K562 (cell line): ENCODE measurements around the gene MADCAM1. TPM values are rescaled to one million over a fixed set of nuclear protein-coding genes. Genes with fewer than 3 reads are reported as not detected.

Experiments used
- ADNP ChIP-seq: fragments of 200-800 bp; sonication (Bioruptor generic); IDR thresholded peaks from 2 replicates; pipeline ENCODE4 v1.6.1; 2016; ENCODE audit warnings: missing genetic modification characterization, missing compliant biosample characterization
- BCOR ChIP-seq: fragments of 450-650 bp; IDR thresholded peaks from 2 replicates; pipeline ENCODE4 v1.6.1; 2016
- CBX5 ChIP-seq: IDR thresholded peaks from 2 replicates; pipeline ENCODE4 v1.6.1; 2014; ENCODE audit warnings: low read depth, borderline replicate concordance
- ELF1 ChIP-seq: fragments of 200-800 bp; sonication (Bioruptor generic); IDR thresholded peaks from 2 replicates; pipeline ENCODE4 v1.6.1; 2016; ENCODE audit warnings: missing genetic modification characterization, missing compliant biosample characterization
- EP400 ChIP-seq: fragments of 450-650 bp; IDR thresholded peaks from 2 replicates; pipeline ENCODE4 v1.6.1; 2017; ENCODE audit warnings: antibody characterized with exemption, mild to moderate bottlenecking, moderate library complexity
- GMEB1 ChIP-seq: fragments of 250-450 bp; sonication (Bioruptor Pico); IDR thresholded peaks from 2 replicates; pipeline ENCODE4 v1.4.0; 2020; ENCODE audit warnings: mild to moderate bottlenecking
- HMBOX1 ChIP-seq: sonication (generic); IDR thresholded peaks from 2 replicates; pipeline ENCODE4 v1.6.1; 2016
- HOXB6 ChIP-seq: fragments of 250-450 bp; sonication (Bioruptor Pico); IDR thresholded peaks from 2 replicates; pipeline ENCODE4 v1.5.1; 2022; ENCODE audit warnings: mild to moderate bottlenecking, borderline replicate concordance
- KLF10 ChIP-seq: fragments of 250-450 bp; sonication (Bioruptor Pico); IDR thresholded peaks from 2 replicates; pipeline ENCODE4 v1.6.1; 2021; ENCODE audit warnings: matching md5 sums
- MIER1 ChIP-seq: fragments of 450-650 bp; IDR thresholded peaks from 2 replicates; pipeline ENCODE4 v1.6.1; 2016; ENCODE audit warnings: antibody characterized with exemption, mild to moderate bottlenecking, low read depth
- NFRKB ChIP-seq: fragments of 450-650 bp; IDR thresholded peaks from 2 replicates; pipeline ENCODE4 v1.6.1; 2016; ENCODE audit warnings: low read depth
- NR2C2 ChIP-seq, 2 experiments: fragments of 200-800 bp in 1 of 2; sonication (Bioruptor generic) in 1 of 2; sonication (generic) in 1 of 2; formaldehyde crosslinking in 1 of 2; IDR thresholded peaks; 2 replicates each; pipeline versions ENCODE4 v1.6.1 to v1.8.0; 2016 to 2022; ENCODE audit warnings: mild to moderate bottlenecking in 1 of 2, missing compliant biosample characterization in 1 of 2, missing genetic modification characterization in 1 of 2, missing genetic modification reagents in 1 of 2
- PHF8 ChIP-seq: fragments of 200-600 bp; sonication (generic); IDR thresholded peaks from 2 replicates; pipeline ENCODE4 v1.6.1; 2012; ENCODE audit warnings: mixed run types, mild to moderate bottlenecking, inconsistent platforms, low read length, moderate library complexity, borderline replicate concordance
- PYGO2 ChIP-seq: fragments of 450-650 bp; IDR thresholded peaks from 2 replicates; pipeline ENCODE4 v1.6.1; 2016; ENCODE audit warnings: mild to moderate bottlenecking, missing genetic modification characterization, moderate library complexity, missing compliant biosample characterization
- TAF7 ChIP-seq: fragments of 450-650 bp; IDR thresholded peaks from 2 replicates; pipeline ENCODE4 v1.6.1; 2016; ENCODE audit warnings: missing genetic modification characterization, missing compliant biosample characterization
- TAL1 ChIP-seq: fragments of 450-650 bp; IDR thresholded peaks from 2 replicates; pipeline ENCODE4 v1.6.1; 2016; ENCODE audit warnings: mild to moderate bottlenecking
- TOE1 ChIP-seq, 2 experiments: fragments of 450-650 bp in 1 of 2; sonication (generic) in 1 of 2; formaldehyde crosslinking in 1 of 2; IDR thresholded peaks; 2 replicates each; pipeline versions ENCODE4 v1.7.1 to v1.8.0; 2016 to 2022; ENCODE audit warnings: borderline replicate concordance in 2 of 2, mild to moderate bottlenecking in 2 of 2, antibody characterized with exemption in 1 of 2, inconsistent platforms in 1 of 2, low read depth in 1 of 2, missing genetic modification reagents in 1 of 2, moderate library complexity in 1 of 2
- USF2 ChIP-seq: sonication (generic); formaldehyde crosslinking; IDR thresholded peaks from 2 replicates; pipeline ENCODE4 v1.5.0; 2020; ENCODE audit warnings: missing genetic modification reagents
- ZNF121 ChIP-seq: sonication (generic); formaldehyde crosslinking; conservative IDR thresholded peaks from 2 replicates; pipeline ENCODE4 v1.8.0; 2022; ENCODE audit warnings: missing genetic modification reagents
- ZNF436 ChIP-seq: fragments of 250-450, 450-650 bp; sonication (Bioruptor Pico); formaldehyde crosslinking; IDR thresholded peaks from 2 replicates; pipeline ENCODE4 v1.7.0; 2020; ENCODE audit warnings: mild to moderate bottlenecking
- ZNF518B ChIP-seq: fragments of 250-450 bp; sonication (Bioruptor Pico); IDR thresholded peaks from 2 replicates; pipeline ENCODE4 v1.5.0; 2021; ENCODE audit warnings: mild to moderate bottlenecking, moderate library complexity
- polyA plus RNA-seq, 8 experiments: library from polyadenylated mRNA; depleted of rRNA in 4 of 8; stranded (reverse) in 5 of 8; unstranded in 3 of 8; fragments of >200 nt; fragmentation: Nextera tagmentation in 2 of 8; fragmentation: Illumina TruSeq in 1 of 8; extraction: Ambion mirVana in 2 of 8; extraction: Trizol in 1 of 8; gene quantifications; 2 replicates each; pipeline versions ENCODE4 v1.2.1 to v1.2.3, GENCODE V29; 2011 to 2014; ENCODE audit warnings: inconsistent platforms in 1 of 8, missing spikeins in 1 of 8
- total RNA-seq, 7 experiments: library from RNA; depleted of rRNA in 6 of 7; stranded (reverse); fragments of >200 nt in 6 of 7; fragmentation: Illumina TruSeq in 2 of 7; extraction: Trizol in 2 of 7; gene quantifications; 2 replicates each; pipeline versions ENCODE4 v1.2.1 to v1.2.3, GENCODE V29; 2011 to 2021; ENCODE audit warnings: low replicate concordance in 1 of 7

The MADCAM1 gene
- total and polyA plus RNA-seq, 9 of the 15 experiments (the other 6 are each of a cell fraction or from before 2014, with no cell fraction given): 0.09 to 0.36 (median 0.09) TPM; not detected in 6

GRCh38 chr19:507286-508203, 11.3 kb downstream of the MADCAM1 start, which contains the start of gene TPGS1 (continued):
- no peak for TF ChIP-seq ZNF518B
- TF ChIP-seq TAL1: no peak
- TF ChIP-seq ZNF121 (CRISPR knock-in tag): no peak
- TF ChIP-seq HOXB6: no peak
- no peak for TF ChIP-seq MIER1
- TF ChIP-seq BCOR: no peak
- no peak for TF ChIP-seq HMBOX1
- TF ChIP-seq NR2C2 (CRISPR knock-in tag; IDR thresholded peaks at IDR 0.05): no peak
- TF ChIP-seq NR2C2 (tag; IDR thresholded peaks at IDR 0.05): peak; percentile 97
- TF ChIP-seq KLF10 (CRISPR knock-in tag): no peak
- peak; percentile 61 for TF ChIP-seq GMEB1 (CRISPR knock-in tag)
- TF ChIP-seq TAF7: peak; percentile 97
- TF ChIP-seq PHF8: peak; percentile 99
- TF ChIP-seq TOE1 (IDR thresholded peaks at IDR 0.05; ENCODE audit: borderline replicate concordance): no peak
- TF ChIP-seq TOE1 (CRISPR knock-in tag; IDR thresholded peaks at IDR 0.05; ENCODE audit: borderline replicate concordance, low read depth): no peak
- peak; percentile 92 for TF ChIP-seq ELF1 (tag)
- no peak for TF ChIP-seq ZNF436
- peak; percentile 98 for TF ChIP-seq NFRKB
- no peak for TF ChIP-seq USF2
- peak; percentile 82 for TF ChIP-seq EP400
- TF ChIP-seq ADNP: no peak
- no peak for TF ChIP-seq CBX5
- TF ChIP-seq PYGO2 (tag): peak; percentile 34; the same call in 1 of the 2 replicates
